Ovary (tissue), 9 donors: Measurements from ENCODE around the gene AUTS2. TPM values are rescaled to one million over a fixed set of nuclear protein-coding genes. Genes with fewer than 3 reads are reported as not detected.

ENCODE experiments used
- DNase-seq, 5 donors: peaks; one replicate each; pipeline ENCODE4 v3.0.0-alpha.2; 2019 to 2020
- H3K27ac ChIP-seq, 2 donors: fragments of 200-600 bp; one replicate each; pipeline versions ENCODE4 v1.5.1 to v1.8.0; 2019 to 2022
- H3K27me3 ChIP-seq: fragments of 200-600 bp; one replicate; pipeline ENCODE4 v1.8.0; 2022
- H3K36me3 ChIP-seq: fragments of 200-600 bp; sonication (generic); one replicate; pipeline ENCODE4 v1.5.1; 2019
- H3K4me1 ChIP-seq: one replicate; pipeline ENCODE4 v1.8.1; 2013; ENCODE audit warnings: mild to moderate bottlenecking, moderate library complexity; ENCODE audit not compliant: insufficient read depth
- H3K4me3 ChIP-seq: fragments of 200-600 bp; sonication (generic); one replicate; pipeline ENCODE4 v1.5.1; 2017
- H3K9me3 ChIP-seq, 2 donors: fragments of 200-600 bp in 1 of 2; sonication (generic) in 1 of 2; one replicate each; pipeline versions ENCODE4 v1.5.1 to v1.8.1; 2013 to 2019; ENCODE audit warnings: mild to moderate bottlenecking in 1 of 2, moderate library complexity in 1 of 2
- EP300 ChIP-seq: sonication (generic); formaldehyde crosslinking; IDR thresholded peaks from one replicate; pipeline ENCODE4 v1.6.1; 2017; ENCODE audit warnings: antibody characterized with exemption
- POLR2A ChIP-seq: fragments of 450-650 bp; IDR thresholded peaks from one replicate; pipeline ENCODE4 v1.6.1; 2017; ENCODE audit warnings: antibody characterized with exemption, mild to moderate bottlenecking, moderate library complexity
- WGBS, 3 donors: extraction: QIAGEN DNeasy Blood & Tissue Kit in 1 of 3; methylation state at CpG; one replicate each; pipeline versions ENCODE4 v1.1.5 to v1.1.7; 2013 to 2017; 5-methylcytosine and 5-hydroxymethylcytosine counted together
- intact Hi-C, 4 donors: fragments of 100-400 bp; cut with DNase I; formaldehyde crosslinking; loops; one replicate each; pipeline versions ENCODE4 v1.11.0 to v1.15.1; 2022 to 2023
- polyA plus RNA-seq, 2 donors: library from polyadenylated mRNA; stranded (reverse); fragments of 200-250 nt in 1 of 2; fragments of 350-450 nt in 1 of 2; fragmentation: Illumina TruSeq in 1 of 2; extraction: RNeasy Lipid Tissue Mini Kit (QIAGEN cat#74804) in 1 of 2; gene quantifications; one replicate each; pipeline ENCODE4 v1.2.3, GENCODE V29; 2013 to 2014
- total RNA-seq, 7 donors: library from RNA; depleted of rRNA in 2 of 7; stranded (reverse); fragments of >200 nt in 2 of 7; fragmentation: NEBNext Ultra II Directional in 3 of 7; extraction: Animal tissue kit (Norgen Biotek cat#: 25700) in 3 of 7; gene quantifications; one replicate each; pipeline versions ENCODE4 v1.1.0 to v1.2.4, GENCODE V29; 2016 to 2023
- TF ChIP-seq, protein P1 (sequence below), 3 donors: fragments of 450-650 bp in 2 of 3; fragments of 200-600 bp in 1 of 3; IDR thresholded peaks; one replicate each; pipeline versions ENCODE4 v1.5.1 to v1.8.0; 2016 to 2022; ENCODE audit warnings: antibody characterized with exemption in 3 of 3, mild to moderate bottlenecking in 1 of 3
- donor health status: DM: no; HTN: no; CAD: no; lungs with moderate emphysema.
- donor health status: DM: no; HTN: no; CAD: no.
- donor health status: Bipolar disorder and iron deficiency.
- donor health status: DM: yes; HTN: yes; CAD: no.
- donor health status: DM: no; HTN: no; CAD: no.
- donor health status: DM: yes; HTN: yes; CAD: no.

AUTS2 gene
- total and polyA plus RNA-seq, 9 donors, result 18.3 to 60.9 (median 44.9) TPM

DNA sequence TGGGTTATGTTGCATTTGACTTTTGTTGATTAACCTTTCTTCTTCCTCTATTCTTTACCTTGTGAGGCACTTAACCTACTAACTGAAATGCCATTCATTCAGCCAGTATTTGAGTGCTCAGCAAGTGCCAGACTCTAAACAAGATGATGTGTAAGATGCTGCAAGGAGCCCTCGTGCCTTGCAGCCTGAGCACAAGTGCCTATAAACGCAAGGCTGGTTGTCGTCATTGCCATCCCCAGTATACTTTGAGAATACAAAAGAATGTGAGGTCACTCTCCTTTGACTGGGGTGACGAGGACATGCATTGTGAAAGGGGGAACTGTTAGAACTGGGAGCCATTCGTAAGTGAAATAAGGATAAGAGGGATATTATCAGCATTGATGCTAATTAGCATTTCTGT, 103.0 kb downstream of the AUTS2 start:
- H3K36me3 ChIP-seq, result no peaks in the 10 kb centered on the region
- no peak overlapping the region for H3K27ac ChIP-seq
- 94 to 97% (median 95%) methylated on average over 5 of the region's 5 CpGs for WGBS, 3 donors
- H3K4me3 ChIP-seq, result no peak overlapping the region
- no peaks in the 10 kb centered on the region for H3K27me3 ChIP-seq
- no peak for DNase-seq
- intact Hi-C loops, result no loop called here
- no peak for TF ChIP-seq EP300
- TF ChIP-seq POLR2A, result no peak
- TF ChIP-seq, protein P1, sequence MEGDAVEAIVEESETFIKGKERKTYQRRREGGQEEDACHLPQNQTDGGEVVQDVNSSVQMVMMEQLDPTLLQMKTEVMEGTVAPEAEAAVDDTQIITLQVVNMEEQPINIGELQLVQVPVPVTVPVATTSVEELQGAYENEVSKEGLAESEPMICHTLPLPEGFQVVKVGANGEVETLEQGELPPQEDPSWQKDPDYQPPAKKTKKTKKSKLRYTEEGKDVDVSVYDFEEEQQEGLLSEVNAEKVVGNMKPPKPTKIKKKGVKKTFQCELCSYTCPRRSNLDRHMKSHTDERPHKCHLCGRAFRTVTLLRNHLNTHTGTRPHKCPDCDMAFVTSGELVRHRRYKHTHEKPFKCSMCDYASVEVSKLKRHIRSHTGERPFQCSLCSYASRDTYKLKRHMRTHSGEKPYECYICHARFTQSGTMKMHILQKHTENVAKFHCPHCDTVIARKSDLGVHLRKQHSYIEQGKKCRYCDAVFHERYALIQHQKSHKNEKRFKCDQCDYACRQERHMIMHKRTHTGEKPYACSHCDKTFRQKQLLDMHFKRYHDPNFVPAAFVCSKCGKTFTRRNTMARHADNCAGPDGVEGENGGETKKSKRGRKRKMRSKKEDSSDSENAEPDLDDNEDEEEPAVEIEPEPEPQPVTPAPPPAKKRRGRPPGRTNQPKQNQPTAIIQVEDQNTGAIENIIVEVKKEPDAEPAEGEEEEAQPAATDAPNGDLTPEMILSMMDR (IDR thresholded peaks at IDR 0.05), result no peak
- H3K9me3 ChIP-seq, result no peaks in the 10 kb centered on the region
- H3K4me1 ChIP-seq, result peaks cover 10% of the 10 kb centered on the region

DNA sequence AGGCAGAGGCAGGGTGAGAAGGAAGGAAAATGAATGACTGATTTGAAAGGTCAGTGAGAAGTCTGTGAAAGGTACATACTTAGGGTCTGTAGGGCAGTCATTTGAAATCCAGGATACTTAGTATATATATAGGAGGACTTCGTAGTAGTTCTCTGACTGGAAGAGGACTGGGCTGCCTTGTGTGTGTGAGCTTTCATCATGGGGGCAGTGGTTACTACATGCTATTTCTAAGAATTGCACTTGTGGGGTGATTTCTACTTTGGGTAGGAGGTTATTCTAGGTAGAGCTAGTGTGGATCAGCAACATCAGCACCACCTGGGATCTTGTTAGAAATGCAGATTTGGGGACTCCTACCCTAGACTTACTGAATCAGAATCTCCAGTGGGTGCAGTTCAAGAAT, 104.1 kb downstream of the AUTS2 start:
- intact Hi-C loops, result no loop called here
- TF ChIP-seq EP300 (no peak), POLR2A (no peak)
- TF ChIP-seq, protein P1 (IDR thresholded peaks at IDR 0.05), result no peak
- no peak for DNase-seq
- Histone ChIP-seq H3K4me3 (no peak overlapping the region), H3K27me3 (no peaks in the 10 kb centered on the region), H3K4me1 (peaks cover 10% of the 10 kb centered on the region), H3K9me3 (no peaks in the 10 kb centered on the region), H3K36me3 (no peaks in the 10 kb centered on the region), H3K27ac (no peak overlapping the region)
- 92 to 97% (median 96%) methylated on average over 1 of the region's 1 CpG for WGBS, 3 donors

DNA sequence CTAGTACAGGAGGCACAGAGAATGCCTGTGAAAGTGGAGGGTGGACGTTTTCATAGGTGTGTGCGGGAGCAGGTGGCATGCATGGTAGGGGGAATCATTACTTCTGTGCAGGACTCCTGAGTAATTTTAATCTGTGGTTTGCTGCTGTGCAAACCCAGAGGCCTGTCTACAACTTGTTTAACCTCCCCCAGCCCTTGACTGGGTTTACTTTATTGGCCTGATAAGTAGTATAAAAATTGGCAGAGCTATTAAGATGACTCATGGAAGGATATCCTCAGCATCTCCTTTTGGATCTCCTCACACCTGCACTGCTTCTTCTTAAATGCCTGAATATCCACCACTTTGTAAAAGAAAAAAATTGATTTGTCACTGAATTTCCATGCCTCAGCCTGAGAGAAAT, 104.8 kb downstream of the AUTS2 start:
- intact Hi-C loops, result no loop called here
- 20 to 37% (median 22%) methylated on average over 2 of the region's 2 CpGs for WGBS, 3 donors

DNA sequence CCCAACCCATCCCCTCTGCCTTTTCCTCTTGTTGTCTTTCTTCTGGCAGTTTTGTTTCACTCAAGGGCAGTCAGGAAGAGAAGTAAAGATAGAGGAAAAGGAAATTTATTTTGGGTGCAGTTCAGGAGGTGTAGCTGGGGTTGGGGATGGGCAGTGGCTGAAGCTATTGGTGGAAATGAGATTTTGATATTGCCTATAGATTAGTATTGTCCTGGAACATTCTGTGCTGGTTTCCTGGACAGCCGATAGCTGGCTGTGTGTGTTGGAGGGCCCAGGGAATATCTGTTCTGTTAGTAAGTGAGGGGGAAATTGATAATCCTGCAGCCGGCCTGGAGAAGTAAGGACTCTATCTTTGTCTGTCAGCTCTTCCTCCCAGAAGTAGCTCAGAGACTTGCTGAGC, 107.8 kb downstream of the AUTS2 start:
- TF ChIP-seq POLR2A, result no peak
- TF ChIP-seq, protein P1 (IDR thresholded peaks at IDR 0.05), result no peak
- no peak for TF ChIP-seq EP300
- Histone ChIP-seq H3K36me3 (no peaks in the 10 kb centered on the region), H3K4me1 (peaks cover 15% of the 10 kb centered on the region), H3K9me3 (no peaks in the 10 kb centered on the region), H3K27me3 (no peaks in the 10 kb centered on the region), H3K27ac (no peak overlapping the region), H3K4me3 (no peak overlapping the region)
- DNase-seq, result no peak
- 82 to 86% (median 85%) methylated on average over 2 of the region's 2 CpGs for WGBS, 3 donors
- intact Hi-C loops, result no loop called here

More for the DNA sequence above, 104.8 kb downstream of the AUTS2 start:
- no peak for DNase-seq
- Histone ChIP-seq H3K4me1 (peaks cover 10% of the 10 kb centered on the region), H3K27ac (no peak overlapping the region), H3K27me3 (no peaks in the 10 kb centered on the region), H3K9me3 (no peaks in the 10 kb centered on the region), H3K4me3 (no peak overlapping the region), H3K36me3 (no peaks in the 10 kb centered on the region)
- TF ChIP-seq, protein P1 (IDR thresholded peaks at IDR 0.05), result no peak
- TF ChIP-seq EP300 (no peak), POLR2A (no peak)

DNA sequence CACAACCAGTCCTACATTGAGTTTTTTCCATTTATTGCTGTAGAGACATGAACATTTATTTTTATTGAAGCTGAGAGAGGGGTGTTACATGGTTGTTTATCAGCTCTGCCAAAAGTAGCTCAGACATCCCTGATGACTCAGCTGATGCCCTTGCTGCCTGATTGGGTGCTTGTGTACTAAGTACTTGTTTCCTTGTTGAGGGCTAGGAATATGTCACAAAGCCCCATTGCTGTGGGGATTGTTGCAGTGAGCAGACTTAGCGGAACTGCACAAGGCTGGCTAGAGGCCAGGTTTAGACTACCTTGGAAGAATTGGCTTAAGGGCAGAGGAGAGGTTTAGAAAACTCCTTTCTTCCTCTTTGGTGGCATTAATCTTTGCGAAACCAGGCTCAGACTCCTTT, 110.6 kb downstream of the AUTS2 start:
- WGBS, 3 donors, result 76 to 81% (median 79%) methylated on average over 2 of the region's 2 CpGs
- H3K9me3 ChIP-seq, result no peaks in the 10 kb centered on the region
- H3K4me3 ChIP-seq, result no peak overlapping the region
- no peak for DNase-seq
- H3K27me3 ChIP-seq, result no peaks in the 10 kb centered on the region
- H3K4me1 ChIP-seq, result peaks cover 6% of the 10 kb centered on the region
- intact Hi-C loops, result no loop called here
- TF ChIP-seq EP300 (no peak), POLR2A (no peak)
- TF ChIP-seq, protein P1 (IDR thresholded peaks at IDR 0.05), result no peak
- H3K27ac ChIP-seq, result no peak overlapping the region
- no peaks in the 10 kb centered on the region for H3K36me3 ChIP-seq
